NB4 (cell line): Measurements from ENCODE around the gene ELK4.

Source experiments
- DNase-seq: peaks from one replicate; pipeline ENCODE4 v3.0.0; 2010; ENCODE audit warnings: low read depth
- H3K4me3 ChIP-seq: one replicate; pipeline ENCODE4 v1.5.1; 2011; ENCODE audit warnings: mild to moderate bottlenecking, low read depth, low read length, moderate library complexity
- MYC ChIP-seq: IDR thresholded peaks from 2 replicates; pipeline ENCODE4 v1.6.1; 2011; ENCODE audit warnings: low read depth, low read length
- POLR2A ChIP-seq: IDR thresholded peaks from 2 replicates; pipeline ENCODE4 v1.6.1; 2011; ENCODE audit warnings: mild to moderate bottlenecking; ENCODE audit not compliant: insufficient read length; ENCODE audit errors: extremely low read depth
- TF ChIP-seq, protein P1 (sequence below): IDR thresholded peaks from 2 replicates; pipeline ENCODE4 v1.6.1; 2011; ENCODE audit warnings: low read depth, low read length
- TF ChIP-seq, protein P2 (sequence below): IDR thresholded peaks from one replicate; pipeline ENCODE4 v1.5.1; 2012; ENCODE audit warnings: low read depth, low read length

ELK4 gene

GRCh38 chr1:205601205-205601604 lies 30.6 kb downstream of the ELK4 start:
- H3K4me3 ChIP-seq = no peak overlapping the region
- TF ChIP-seq, protein P1, sequence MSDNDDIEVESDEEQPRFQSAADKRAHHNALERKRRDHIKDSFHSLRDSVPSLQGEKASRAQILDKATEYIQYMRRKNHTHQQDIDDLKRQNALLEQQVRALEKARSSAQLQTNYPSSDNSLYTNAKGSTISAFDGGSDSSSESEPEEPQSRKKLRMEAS = no peak
- no peak for TF ChIP-seq POLR2A
- no peak for DNase-seq

- TF ChIP-seq, protein P2, sequence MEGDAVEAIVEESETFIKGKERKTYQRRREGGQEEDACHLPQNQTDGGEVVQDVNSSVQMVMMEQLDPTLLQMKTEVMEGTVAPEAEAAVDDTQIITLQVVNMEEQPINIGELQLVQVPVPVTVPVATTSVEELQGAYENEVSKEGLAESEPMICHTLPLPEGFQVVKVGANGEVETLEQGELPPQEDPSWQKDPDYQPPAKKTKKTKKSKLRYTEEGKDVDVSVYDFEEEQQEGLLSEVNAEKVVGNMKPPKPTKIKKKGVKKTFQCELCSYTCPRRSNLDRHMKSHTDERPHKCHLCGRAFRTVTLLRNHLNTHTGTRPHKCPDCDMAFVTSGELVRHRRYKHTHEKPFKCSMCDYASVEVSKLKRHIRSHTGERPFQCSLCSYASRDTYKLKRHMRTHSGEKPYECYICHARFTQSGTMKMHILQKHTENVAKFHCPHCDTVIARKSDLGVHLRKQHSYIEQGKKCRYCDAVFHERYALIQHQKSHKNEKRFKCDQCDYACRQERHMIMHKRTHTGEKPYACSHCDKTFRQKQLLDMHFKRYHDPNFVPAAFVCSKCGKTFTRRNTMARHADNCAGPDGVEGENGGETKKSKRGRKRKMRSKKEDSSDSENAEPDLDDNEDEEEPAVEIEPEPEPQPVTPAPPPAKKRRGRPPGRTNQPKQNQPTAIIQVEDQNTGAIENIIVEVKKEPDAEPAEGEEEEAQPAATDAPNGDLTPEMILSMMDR = no peak
- TF ChIP-seq, protein P1 = no peak
- TF ChIP-seq MYC (no peak), POLR2A (no peak)
- DNase-seq = no peak
- no peak overlapping the region for H3K4me3 ChIP-seq
These were observed 31.7 kb downstream of the ELK4 start for GRCh38 chr1:205600085-205600484.

DNA sequence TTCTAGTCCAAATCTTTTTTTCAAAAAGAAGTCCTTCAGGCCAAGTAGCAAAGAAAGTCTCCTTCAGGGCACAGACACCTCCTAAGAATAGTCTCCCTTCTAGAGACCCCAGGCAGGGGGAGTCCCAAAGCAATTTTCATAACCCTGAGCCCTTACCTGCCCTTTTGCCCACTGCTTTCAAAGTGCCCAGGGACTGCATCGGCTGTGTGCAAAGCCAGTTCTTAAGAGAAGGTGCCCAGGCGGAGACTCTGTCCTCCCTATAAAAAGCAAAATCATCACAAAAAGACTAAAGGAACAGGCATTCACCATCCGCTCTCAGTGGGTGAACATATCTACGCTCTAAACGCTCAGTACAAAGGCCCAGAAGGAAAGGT lies 32.2 kb downstream of the ELK4 start:
- H3K4me3 ChIP-seq = no peak overlapping the region
- TF ChIP-seq POLR2A (no peak), MYC (no peak)
- TF ChIP-seq, protein P1 = no peak
- DNase-seq = no peak

GRCh38 chr1:205598841-205599668 lies 32.8 kb downstream of the ELK4 start:
- TF ChIP-seq POLR2A (no peak), MYC (no peak)
- TF ChIP-seq, protein P1 = no peak
- TF ChIP-seq, protein P2 = no peak
- DNase-seq = no peak
- H3K4me3 ChIP-seq = no peak overlapping the region

- H3K4me3 ChIP-seq = no peak overlapping the region
- no peak for DNase-seq
- TF ChIP-seq, protein P1 = no peak
- TF ChIP-seq POLR2A (no peak), MYC (no peak)
- TF ChIP-seq, protein P2 = no peak
These were observed 34.0 kb downstream of the ELK4 start for GRCh38 chr1:205597691-205598314.

DNA sequence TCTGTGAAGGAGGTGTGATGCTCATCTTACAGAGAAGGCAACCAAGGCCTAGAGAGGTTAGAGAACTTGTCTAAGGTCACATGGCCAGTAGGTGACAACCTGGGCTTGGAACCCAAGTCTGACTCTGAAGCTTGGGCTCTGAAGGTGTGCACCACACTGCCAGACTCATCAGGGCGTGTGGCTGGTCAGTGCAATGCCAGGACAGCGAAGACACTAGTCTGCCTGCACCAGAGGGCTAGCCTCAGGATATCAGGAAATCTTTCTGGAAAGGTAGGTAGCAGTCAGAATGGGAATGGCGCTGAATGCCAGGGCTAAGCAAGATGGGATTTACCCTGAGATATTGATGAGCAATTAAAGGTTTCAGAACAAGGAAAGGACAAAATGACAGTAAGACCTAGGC lies 34.9 kb downstream of the ELK4 start:
- no peak overlapping the region for H3K4me3 ChIP-seq
- DNase-seq = no peak
- no peak for TF ChIP-seq MYC
- TF ChIP-seq POLR2A = no peak
- TF ChIP-seq, protein P2 = no peak
- TF ChIP-seq, protein P1 = no peak
